Measurements from ENCODE around the gene PROX1. TPM values are rescaled to one million over a fixed set of nuclear protein-coding genes. Genes with fewer than 3 reads are reported as not detected.

Gene PROX1
- polyA plus RNA-seq, 1 donor (not counting 4 experiments of a cell fraction or from before 2014, with no cell fraction given): 0.20 TPM

DNA sequence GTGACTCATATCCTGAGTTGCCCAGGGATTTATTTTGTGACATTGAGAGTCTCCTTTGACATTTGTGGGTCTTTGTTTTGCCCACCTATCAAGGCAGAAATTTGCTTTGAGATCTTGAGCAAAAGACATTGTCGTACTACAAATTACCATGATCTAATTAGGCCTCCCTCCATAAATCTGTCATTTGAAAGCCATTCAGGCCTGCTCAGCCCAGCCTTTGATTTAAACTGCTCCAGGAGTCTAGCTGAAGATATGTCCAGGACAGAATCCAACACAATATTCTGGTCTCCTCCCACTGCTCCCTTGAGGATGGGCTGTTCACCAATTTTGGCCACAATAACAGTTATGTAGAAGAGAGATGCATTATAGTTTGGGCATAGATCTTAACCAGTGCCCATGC, 86.7 kb downstream of the PROX1 start:
- H3K79me2 ChIP-seq (ENCODE audit: control insufficient read depth, insufficient read depth, low read length): no peaks in the 10 kb centered on the region
- dilution Hi-C loops (cut with MboI; ENCODE audit: extremely low pct_ligation_motif_present, low sequenced_read_pairs): no loop called here
- no peaks in the 10 kb centered on the region for H3K36me3 ChIP-seq (ENCODE audit: control insufficient read depth in 2 of 2, extremely low read depth in 1 of 2, insufficient read depth in 2 of 2, low read length in 2 of 2)
- no peaks in the 10 kb centered on the region for H3K9me3 ChIP-seq (ENCODE audit: control insufficient read depth, low read depth, low read length)
- peaks cover 4% of the 10 kb centered on the region for H3K27me3 ChIP-seq (ENCODE audit: control insufficient read depth, extremely low read depth, insufficient read depth, low read length)
- no peaks in the 10 kb centered on the region for H3K9me1 ChIP-seq (ENCODE audit: control insufficient read depth, extremely low read depth, insufficient read depth, low read length)
- DNase-seq (ENCODE audit: low read depth, low spot score): no peak
- no peaks in the 10 kb centered on the region for H3K4me1 ChIP-seq (ENCODE audit: control insufficient read depth, extremely low read depth, insufficient read depth, low read length)
- no peak overlapping the region for H3K9ac ChIP-seq (ENCODE audit: control insufficient read depth, extremely low read depth, insufficient read depth, low read length)
- no peak overlapping the region for H2AFZ ChIP-seq (ENCODE audit: control insufficient read depth, low read length)
- no peak for TF ChIP-seq EZH2 (IDR thresholded peaks at IDR 0.05; ENCODE audit: low read length)
- TF ChIP-seq, protein P1, sequence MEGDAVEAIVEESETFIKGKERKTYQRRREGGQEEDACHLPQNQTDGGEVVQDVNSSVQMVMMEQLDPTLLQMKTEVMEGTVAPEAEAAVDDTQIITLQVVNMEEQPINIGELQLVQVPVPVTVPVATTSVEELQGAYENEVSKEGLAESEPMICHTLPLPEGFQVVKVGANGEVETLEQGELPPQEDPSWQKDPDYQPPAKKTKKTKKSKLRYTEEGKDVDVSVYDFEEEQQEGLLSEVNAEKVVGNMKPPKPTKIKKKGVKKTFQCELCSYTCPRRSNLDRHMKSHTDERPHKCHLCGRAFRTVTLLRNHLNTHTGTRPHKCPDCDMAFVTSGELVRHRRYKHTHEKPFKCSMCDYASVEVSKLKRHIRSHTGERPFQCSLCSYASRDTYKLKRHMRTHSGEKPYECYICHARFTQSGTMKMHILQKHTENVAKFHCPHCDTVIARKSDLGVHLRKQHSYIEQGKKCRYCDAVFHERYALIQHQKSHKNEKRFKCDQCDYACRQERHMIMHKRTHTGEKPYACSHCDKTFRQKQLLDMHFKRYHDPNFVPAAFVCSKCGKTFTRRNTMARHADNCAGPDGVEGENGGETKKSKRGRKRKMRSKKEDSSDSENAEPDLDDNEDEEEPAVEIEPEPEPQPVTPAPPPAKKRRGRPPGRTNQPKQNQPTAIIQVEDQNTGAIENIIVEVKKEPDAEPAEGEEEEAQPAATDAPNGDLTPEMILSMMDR (optimal IDR thresholded peaks at IDR 0.05 in 1 of 3, IDR thresholded peaks at IDR 0.05 in 1 of 3, conservative IDR thresholded peaks at IDR 0.05 in 1 of 3; ENCODE audit: extremely low read depth in 1 of 3, insufficient read depth in 2 of 3, low read length in 3 of 3): no peak
- H3K4me3 ChIP-seq (ENCODE audit: control insufficient read depth in 2 of 3, extremely low read depth in 1 of 3, insufficient read depth in 2 of 3, low read depth in 1 of 3, low read length in 3 of 3): no peak overlapping the region
- no peak overlapping the region for H3K27ac ChIP-seq (ENCODE audit: control insufficient read depth, insufficient read depth, low read length)
- H3K4me2 ChIP-seq (ENCODE audit: control insufficient read depth, extremely low read depth, insufficient read depth, low read depth, low read length): no peak overlapping the region
- no peak for FAIRE-seq
- H4K20me1 ChIP-seq (ENCODE audit: control insufficient read depth, extremely low read depth, insufficient read depth, low read length): no peaks in the 10 kb centered on the region

DNA sequence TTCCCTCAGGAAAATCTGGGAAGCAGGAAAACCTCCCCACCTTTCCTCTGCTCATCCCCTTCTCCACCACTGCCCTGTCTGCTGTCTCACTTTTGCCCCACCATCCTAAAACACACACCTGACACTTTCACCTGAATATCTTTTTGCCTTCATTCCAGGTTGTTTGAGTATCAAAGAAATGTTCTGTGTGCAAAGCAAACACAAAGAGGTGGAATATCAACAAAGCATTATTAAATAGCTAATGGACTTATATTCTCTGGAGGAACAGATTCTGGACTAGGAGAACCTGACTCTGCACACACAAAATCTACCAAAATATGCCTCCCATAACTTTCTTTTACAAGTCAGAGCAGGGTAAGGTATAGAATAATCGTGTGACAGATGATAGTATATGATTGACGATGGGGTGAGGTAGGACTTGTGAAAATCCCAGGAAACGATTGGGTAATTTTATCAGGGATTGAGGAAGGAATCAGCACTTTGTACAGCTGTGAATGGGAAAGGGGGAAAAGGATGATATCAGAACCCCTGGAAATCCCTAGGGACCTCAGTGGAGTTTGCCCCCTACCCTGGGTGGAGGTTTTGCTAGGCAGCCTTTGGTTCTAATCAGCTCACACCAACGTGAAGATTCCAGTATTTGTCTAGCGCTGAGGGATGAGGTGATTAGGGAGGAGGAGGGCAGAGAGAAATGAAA, 87.7 kb downstream of the PROX1 start:
- Histone ChIP-seq H3K4me3 (ENCODE audit: control insufficient read depth in 2 of 3, extremely low read depth in 1 of 3, insufficient read depth in 2 of 3, low read depth in 1 of 3, low read length in 3 of 3) (no peak overlapping the region), H3K9me3 (ENCODE audit: control insufficient read depth, low read depth, low read length) (no peaks in the 10 kb centered on the region), H3K27ac (ENCODE audit: control insufficient read depth, insufficient read depth, low read length) (no peak overlapping the region), H3K9me1 (ENCODE audit: control insufficient read depth, extremely low read depth, insufficient read depth, low read length) (no peaks in the 10 kb centered on the region), H3K27me3 (ENCODE audit: control insufficient read depth, extremely low read depth, insufficient read depth, low read length) (peaks cover 4% of the 10 kb centered on the region), H3K79me2 (ENCODE audit: control insufficient read depth, insufficient read depth, low read length) (no peaks in the 10 kb centered on the region), H3K4me1 (ENCODE audit: control insufficient read depth, extremely low read depth, insufficient read depth, low read length) (no peaks in the 10 kb centered on the region), H3K36me3 (ENCODE audit: control insufficient read depth in 2 of 2, extremely low read depth in 1 of 2, insufficient read depth in 2 of 2, low read length in 2 of 2) (no peaks in the 10 kb centered on the region), H3K9ac (ENCODE audit: control insufficient read depth, extremely low read depth, insufficient read depth, low read length) (no peak overlapping the region), H4K20me1 (ENCODE audit: control insufficient read depth, extremely low read depth, insufficient read depth, low read length) (no peaks in the 10 kb centered on the region), H3K4me2 (ENCODE audit: control insufficient read depth, extremely low read depth, insufficient read depth, low read depth, low read length) (no peak overlapping the region), H2AFZ (ENCODE audit: control insufficient read depth, low read length) (no peak overlapping the region)
- DNase-seq (ENCODE audit: low read depth, low spot score) (no peak), FAIRE-seq (no peak)
- TF ChIP-seq EZH2 (IDR thresholded peaks at IDR 0.05; ENCODE audit: low read length): no peak
- TF ChIP-seq, protein P1 (optimal IDR thresholded peaks at IDR 0.05 in 1 of 3, IDR thresholded peaks at IDR 0.05 in 1 of 3, conservative IDR thresholded peaks at IDR 0.05 in 1 of 3; ENCODE audit: extremely low read depth in 1 of 3, insufficient read depth in 2 of 3, low read length in 3 of 3): no peak
- dilution Hi-C loops (cut with MboI; ENCODE audit: extremely low pct_ligation_motif_present, low sequenced_read_pairs): no loop called here

Data from keratinocyte (primary cell).